ENCODE measurements around the gene IL2RA. TPM values are rescaled to one million over a fixed set of nuclear protein-coding genes. Genes with fewer than 3 reads are reported as not detected.

Gene IL2RA
- total RNA-seq, 1 experiment from 2014 or later, result not detected

GRCh38 chr10:6059506-6059905 is 2.7 kb downstream of the IL2RA start:
- no peak overlapping the region for H2AFZ ChIP-seq (ENCODE audit: low read length)
- no peak overlapping the region for H4K91ac ChIP-seq (ENCODE audit: insufficient read length, low read depth, low read length)
- H3K79me2 ChIP-seq (ENCODE audit: insufficient read depth, low read length), result no peaks in the 10 kb centered on the region
- H3K79me1 ChIP-seq (ENCODE audit: insufficient read depth, low read depth, low read length, poor library complexity, severe bottlenecking), result no peaks in the 10 kb centered on the region
- no peak overlapping the region for H3T11ph ChIP-seq (ENCODE audit: low read length)
- no peak overlapping the region for H3K14ac ChIP-seq (ENCODE audit: insufficient read depth, low read length)
- no peak overlapping the region for H3K4me3 Mint-ChIP-seq
- H2BK120ac ChIP-seq (ENCODE audit: low read depth, low read length, poor library complexity, severe bottlenecking), result no peak overlapping the region
- H3K27me3 ChIP-seq (ENCODE audit: insufficient read depth, low read length), result no peaks in the 10 kb centered on the region
- no peaks in the 10 kb centered on the region for H3K9me3 ChIP-seq (ENCODE audit: control insufficient read depth, low read depth, low read length)
- no peak overlapping the region for H4K8ac ChIP-seq (replicated peaks; ENCODE audit: insufficient read length, low read depth, low read length)
- no peaks in the 10 kb centered on the region; a peak in 1 of 7 replicates for H3K36me3 Mint-ChIP-seq (ENCODE audit: insufficient read depth in 1 of 3, low read depth in 3 of 3)
- H2BK12ac ChIP-seq (ENCODE audit: insufficient read length, low read depth, low read length), result no peak overlapping the region
- TF ChIP-seq, protein P1, sequence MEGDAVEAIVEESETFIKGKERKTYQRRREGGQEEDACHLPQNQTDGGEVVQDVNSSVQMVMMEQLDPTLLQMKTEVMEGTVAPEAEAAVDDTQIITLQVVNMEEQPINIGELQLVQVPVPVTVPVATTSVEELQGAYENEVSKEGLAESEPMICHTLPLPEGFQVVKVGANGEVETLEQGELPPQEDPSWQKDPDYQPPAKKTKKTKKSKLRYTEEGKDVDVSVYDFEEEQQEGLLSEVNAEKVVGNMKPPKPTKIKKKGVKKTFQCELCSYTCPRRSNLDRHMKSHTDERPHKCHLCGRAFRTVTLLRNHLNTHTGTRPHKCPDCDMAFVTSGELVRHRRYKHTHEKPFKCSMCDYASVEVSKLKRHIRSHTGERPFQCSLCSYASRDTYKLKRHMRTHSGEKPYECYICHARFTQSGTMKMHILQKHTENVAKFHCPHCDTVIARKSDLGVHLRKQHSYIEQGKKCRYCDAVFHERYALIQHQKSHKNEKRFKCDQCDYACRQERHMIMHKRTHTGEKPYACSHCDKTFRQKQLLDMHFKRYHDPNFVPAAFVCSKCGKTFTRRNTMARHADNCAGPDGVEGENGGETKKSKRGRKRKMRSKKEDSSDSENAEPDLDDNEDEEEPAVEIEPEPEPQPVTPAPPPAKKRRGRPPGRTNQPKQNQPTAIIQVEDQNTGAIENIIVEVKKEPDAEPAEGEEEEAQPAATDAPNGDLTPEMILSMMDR (conservative IDR thresholded peaks at IDR 0.05), result no peak
- H4K5ac ChIP-seq (ENCODE audit: insufficient read length, low read depth, low read length), result no peak overlapping the region
- H2AK5ac ChIP-seq (ENCODE audit: insufficient read length, low read length), result no peak overlapping the region
- no peak overlapping the region for H3K23ac ChIP-seq (ENCODE audit: insufficient read length, low read depth, low read length)
- no peak overlapping the region for H2BK15ac ChIP-seq (ENCODE audit: low read depth, low read length)
- WGBS (ENCODE audit: extremely low coverage, insufficient read length, low lambda C conversion rate), result no CpG with 5 or more reads among the region's 2 CpGs
- no peak overlapping the region for H3K9ac ChIP-seq (ENCODE audit: extremely low read depth, insufficient read length, low read length)
- no peak overlapping the region for H3K56ac ChIP-seq (ENCODE audit: insufficient read length, low read depth, low read length)
- H3K4ac ChIP-seq (ENCODE audit: low read depth, low read length), result no peak overlapping the region
- no peak overlapping the region for H3K4me2 ChIP-seq (ENCODE audit: insufficient read depth, insufficient read length, low read length)
- H3K4me1 Mint-ChIP-seq, result peaks cover 3 to 4% of the 10 kb centered on the region in 2 experiments; a peak in 3 of 4 replicates
- H3K27ac ChIP-seq (ENCODE audit: insufficient read length, low read depth, low read length), result no peak overlapping the region
- H3K23me2 ChIP-seq (ENCODE audit: insufficient read length, low read depth, low read length, poor library complexity, severe bottlenecking), result no peaks in the 10 kb centered on the region
- no peak overlapping the region for H3K27ac Mint-ChIP-seq
- no peaks in the 10 kb centered on the region for H3K9me3 Mint-ChIP-seq
- H3K27me3 Mint-ChIP-seq (ENCODE audit: low read depth), result peaks cover 10% of the 10 kb centered on the region
- H3K4me1 ChIP-seq (ENCODE audit: insufficient read depth, low read length), result no peaks in the 10 kb centered on the region
- H3K18ac ChIP-seq (ENCODE audit: insufficient read length, low read depth, low read length), result no peak overlapping the region
- H2BK20ac ChIP-seq (ENCODE audit: low read depth, low read length, poor library complexity, severe bottlenecking), result no peak overlapping the region
- no peak for DNase-seq
- H2BK5ac ChIP-seq (ENCODE audit: insufficient read length, low read length), result no peak overlapping the region
- H4K20me1 ChIP-seq (ENCODE audit: control insufficient read depth, insufficient read depth, insufficient read length), result no peaks in the 10 kb centered on the region

Data from H9 (cell line).